Dermis blood vessel endothelial cell (primary cell): ENCODE measurements around the gene FAM20C. TPM values are rescaled to one million over a fixed set of nuclear protein-coding genes. Genes with fewer than 3 reads are reported as not detected.

Experiments
- DNase-seq: peaks from one replicate; pipeline ENCODE4 v3.0.0; 2010
- total RNA-seq: library from RNA; depleted of rRNA; stranded (reverse); fragments of >200 nt; gene quantifications from 2 replicates; pipeline ENCODE4 v1.2.3, GENCODE V29; 2014

The FAM20C gene
- total RNA-seq, 1 donor from 2014 or later: 4.6 TPM

DNA sequence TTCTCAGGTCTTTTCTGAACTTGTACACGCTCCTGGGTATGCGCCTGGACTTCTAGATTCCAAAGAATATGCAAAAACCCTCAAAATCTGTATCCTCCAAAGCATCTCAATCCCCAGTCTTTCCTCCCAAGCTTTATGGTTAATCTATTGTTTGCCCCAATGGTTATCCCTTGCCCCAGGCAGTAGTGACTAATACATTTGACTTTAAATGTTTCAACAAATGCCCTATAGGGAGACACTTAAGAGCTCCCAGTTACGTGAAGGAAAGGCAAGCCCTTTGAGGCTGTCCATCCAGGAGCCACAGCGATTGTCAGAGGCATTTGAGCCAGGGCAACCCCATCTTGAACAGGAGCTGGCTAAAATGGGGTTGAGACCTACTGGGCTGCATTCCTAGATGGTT lies 84.9 kb downstream of the FAM20C start:
- no peak for DNase-seq

DNA sequence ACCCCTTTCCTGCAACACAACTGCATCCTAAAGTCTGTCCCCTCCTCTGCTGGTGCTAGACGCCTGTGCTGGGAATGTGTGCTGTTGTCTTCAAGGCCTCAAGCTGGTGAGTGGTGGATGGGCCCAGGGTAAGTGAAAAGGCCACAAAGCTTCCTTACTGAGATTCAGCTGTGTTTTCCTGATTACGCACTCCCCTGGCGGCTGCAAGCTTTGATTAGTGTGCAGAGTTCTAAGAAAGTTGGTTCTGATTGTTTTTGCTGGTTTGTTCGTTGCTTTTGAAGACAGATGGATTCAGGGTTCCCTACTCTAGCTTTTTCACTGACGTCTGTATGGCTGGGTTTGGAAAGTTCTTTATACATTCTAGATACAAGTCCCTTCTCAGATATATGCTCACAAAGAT lies 85.7 kb downstream of the FAM20C start:
- DNase-seq: no peak

DNA sequence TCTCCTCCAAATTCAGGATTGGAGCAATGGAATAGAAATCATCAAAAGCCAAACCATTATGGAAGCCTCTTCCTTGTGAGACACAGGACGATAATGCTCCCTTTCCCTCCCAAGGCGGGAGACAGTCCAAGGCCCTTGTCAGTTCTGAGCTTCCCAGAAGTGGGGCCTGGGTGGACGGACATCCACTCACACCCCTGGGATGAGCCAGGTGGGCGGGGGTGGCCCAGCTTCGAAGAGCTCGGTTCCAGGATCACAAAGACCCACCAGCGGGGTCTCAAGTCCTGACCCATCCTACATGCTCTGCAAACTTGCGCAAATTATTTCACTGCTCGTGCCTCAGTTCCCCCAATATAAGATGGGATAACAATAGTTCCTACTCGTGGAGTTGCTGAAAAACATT lies 87.5 kb downstream of the FAM20C start:
- DNase-seq: no peak

DNA sequence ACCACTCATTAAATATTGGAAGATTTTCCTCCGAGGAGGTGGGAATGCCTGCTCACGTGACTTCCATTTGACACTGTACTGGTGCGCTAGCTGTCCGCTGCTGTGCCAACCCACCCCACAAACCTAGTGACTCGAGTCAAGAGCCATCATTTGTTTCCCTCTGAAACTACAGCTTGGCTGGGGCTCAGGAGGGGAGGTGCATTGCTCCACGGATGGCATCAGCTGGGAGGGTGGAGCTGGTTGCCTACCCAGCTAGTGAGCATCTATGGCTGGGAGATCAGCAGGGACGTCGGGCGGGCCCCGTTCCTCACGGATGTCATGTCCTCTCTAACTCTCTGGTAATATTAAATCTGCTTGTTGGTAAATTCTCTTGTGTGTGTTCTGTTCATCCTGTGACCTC lies 88.1 kb downstream of the FAM20C start:
- no peak for DNase-seq

DNA sequence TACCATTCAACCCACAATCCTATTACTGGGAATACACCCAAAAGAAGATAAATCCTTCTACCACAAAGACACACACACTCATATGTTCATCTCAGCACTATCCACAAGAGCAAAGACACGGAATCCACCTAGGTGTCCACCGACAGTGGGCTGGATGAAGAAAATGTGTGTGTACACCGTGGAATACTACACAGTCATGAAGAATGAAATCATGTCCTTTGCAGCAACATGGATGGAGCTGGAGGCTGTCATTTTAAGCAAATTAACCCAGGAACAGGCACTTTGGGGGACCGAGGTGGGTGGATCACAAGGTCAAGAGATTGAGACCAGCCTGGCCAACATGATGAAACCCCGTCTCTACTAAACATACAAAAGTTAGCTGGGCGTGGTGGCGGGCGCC lies 89.3 kb downstream of the FAM20C start:
- no peak for DNase-seq

DNA sequence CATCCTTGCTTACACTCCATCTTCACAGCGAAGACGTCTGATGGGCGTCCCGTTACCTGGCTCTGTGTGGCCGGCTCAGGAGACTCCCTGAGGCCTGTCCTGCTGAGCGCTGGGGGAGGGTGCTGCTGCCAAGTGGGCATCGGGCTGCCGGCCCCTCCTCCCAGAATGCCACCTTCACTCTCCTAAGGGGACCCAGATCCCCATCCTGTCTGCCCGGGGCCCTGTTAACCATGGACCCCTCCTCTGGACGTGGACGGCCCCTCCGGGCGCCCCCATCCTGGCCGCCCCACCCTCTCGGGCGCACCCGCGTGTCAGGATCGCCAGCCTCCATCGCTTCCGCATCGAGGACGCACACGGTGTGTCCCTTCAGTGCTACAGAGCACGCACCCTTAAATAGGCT lies 90.2 kb downstream of the FAM20C start:
- no peak for DNase-seq

DNA sequence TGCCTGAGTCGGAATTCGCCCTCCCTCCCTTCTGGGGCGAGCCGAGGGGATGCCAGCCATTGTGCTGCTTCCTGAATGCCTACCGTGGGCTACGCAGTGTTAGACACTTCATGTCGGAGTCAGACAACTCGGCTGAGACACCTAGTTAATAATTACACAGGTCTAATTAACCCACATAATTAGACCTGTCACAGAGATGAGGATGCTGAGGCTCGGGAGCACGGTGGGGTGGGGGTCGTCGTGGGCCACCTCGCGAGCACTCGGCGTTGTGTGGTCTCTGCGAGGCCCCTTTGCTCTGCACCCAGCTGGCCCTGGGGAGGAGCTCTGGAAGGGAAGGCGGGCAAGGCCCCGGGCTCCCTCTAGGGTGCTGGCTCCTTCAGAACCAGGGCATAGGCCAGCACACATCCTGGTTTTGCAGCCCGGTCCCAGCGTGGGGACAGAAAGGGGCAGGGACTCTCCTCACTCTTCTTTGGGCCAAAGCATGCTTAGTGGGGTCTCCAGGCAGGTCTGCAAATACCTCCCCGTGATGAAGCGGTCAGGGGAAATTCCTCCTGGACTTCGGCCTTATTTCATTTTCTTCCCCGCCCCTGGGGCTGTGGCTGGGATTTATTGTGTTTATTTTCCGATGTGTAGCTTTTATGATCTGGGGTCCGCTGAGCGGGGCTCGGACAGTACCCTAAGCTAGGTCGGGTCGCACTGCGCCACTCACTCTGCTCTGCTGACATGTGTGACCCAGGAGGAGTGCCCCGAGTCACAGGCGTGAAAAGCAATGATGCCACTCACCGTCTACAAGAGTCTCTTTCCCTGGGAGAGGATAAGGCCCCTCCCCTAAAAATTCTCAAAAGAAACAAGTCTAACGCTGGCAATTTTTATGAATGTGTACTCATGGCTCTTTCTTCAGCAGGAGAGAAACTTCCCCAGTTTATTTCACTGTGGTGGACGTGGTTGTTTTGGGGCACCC lies 92.7 kb downstream of the FAM20C start:
- no peak for DNase-seq

DNA sequence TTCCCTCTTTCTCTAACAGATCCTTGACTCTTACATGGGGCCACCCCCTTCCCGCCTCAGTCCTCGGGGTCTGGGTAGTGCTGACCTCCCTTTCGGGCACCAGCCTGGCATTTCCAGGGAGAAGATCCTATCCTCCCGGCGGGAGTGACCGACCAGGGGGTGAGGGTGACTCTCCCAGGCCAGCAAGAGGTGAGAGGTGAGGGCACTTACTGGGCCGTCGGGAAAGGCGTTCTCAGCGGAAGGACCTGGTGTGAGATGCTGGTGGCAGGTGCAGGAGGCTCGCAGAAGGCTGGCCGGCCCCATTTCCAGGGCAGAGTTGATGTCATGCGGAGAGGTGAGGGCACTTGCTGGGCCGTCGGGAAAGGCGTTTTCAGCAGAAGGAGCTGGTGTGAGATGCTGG lies 93.4 kb downstream of the FAM20C start:
- DNase-seq: no peak

DNA sequence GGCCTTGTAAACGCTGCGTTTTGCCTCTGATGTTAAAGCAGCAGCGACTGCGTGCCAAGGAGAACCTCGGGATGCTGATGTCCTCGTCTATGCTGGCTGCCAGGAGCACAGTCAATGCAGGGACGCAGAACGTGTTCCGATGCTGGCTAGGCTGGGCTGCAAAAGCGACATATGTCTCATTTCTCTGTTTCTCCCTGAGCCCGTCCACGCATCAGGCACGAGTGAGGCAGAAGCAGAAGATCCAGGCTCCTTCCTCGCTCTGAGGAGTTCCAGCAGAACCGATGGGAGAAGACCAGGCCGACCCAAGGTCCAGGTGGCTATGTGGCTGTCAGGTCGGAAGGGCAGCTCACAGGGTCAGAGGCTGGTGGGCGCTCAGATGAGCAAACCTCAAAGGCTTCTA lies 93.9 kb downstream of the FAM20C start:
- DNase-seq: no peak

DNA sequence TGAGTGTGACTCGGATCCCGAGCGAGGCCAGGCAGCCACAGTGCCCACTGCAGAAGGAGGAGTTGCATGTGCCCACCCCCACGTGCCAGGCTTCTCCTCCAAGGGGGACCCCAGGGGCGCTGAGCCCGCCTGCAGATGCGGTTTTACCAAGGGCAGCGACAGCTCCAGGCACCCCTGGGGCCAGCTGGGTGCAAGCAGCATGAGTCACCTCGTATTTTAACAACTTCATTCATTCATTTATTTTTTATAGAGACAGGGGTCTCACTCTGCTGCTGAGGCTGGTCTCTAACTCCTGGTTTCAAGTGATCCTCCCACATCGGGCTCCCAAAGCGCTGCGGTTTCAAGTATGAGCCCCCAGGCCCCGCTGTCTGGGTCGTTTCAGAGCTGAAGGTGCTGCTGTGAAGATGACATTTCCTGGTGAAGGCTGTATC lies 96.3 kb downstream of the FAM20C start:
- DNase-seq: no peak

DNA sequence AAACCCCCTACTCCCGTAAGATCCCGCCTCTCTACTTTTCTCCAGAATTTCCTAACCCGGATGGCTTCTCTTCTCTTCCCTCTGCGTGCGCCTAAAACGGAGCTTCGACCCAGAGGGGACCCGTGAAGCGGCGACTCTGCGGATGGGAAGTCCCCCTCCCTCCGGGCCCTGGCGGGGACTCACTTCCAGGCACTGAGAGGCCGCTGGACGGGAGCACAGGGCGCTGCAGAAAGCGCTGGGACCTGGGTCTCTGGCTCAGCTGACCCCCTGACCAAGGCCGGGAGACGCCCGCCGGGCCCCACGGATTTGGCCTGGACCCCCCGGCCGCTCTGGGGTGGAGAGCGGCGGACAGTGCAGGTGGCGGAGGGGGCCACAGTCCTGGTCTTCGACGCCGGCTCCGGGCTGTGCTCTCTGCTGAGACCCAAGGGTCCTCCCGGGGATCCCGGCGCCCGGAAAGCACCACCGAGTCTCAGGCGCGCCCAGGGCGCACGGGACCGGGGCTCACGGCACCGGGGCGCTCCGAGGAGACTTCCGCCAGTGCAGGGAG lies 96.9 kb downstream of the FAM20C start:
- no peak for DNase-seq

DNA sequence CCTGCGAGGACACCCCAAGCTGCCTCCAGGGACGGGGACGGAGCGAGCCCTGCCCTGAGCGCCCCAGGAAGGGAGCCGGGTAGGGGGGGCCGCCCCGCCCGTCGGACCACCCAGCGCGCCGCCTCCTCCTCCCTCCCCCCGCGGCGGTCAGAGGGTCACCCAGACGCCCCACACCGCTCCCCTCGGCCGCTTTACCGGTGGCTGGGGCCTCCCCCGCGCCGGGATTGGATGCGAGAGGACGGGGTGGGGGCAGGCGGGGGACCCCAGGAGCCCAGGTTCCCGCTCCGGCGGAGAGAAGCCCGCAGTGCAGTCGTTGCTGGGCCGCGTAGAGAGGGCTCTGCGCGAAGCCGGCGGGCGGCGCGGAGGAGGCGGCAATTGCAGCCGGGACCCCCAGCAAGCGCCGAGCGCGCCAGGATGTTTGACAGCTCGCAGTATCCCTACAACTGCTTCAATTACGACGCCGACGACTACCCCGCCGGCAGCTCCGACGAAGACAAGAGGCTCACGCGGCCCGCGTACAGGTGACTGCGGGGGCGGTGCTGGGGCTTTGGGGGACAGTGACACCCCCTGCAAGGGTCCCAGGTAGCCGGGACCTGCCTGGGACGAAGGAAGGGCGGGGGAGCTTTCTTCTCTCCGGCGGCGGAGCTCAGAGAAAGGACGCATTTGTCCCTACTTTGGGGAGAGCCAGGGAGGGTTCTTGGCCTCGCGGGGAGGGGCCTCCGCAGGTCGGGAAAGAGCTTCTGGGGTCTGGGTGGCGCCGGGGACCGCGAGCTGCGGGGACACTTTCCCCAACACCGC lies 97.6 kb downstream of the FAM20C start, which contains the start of gene FOXL3:
TSS of gene FOXL3 (plus strand) at position 415 of the 798 bp plus-strand sequence. CDS start at position 415, 0 bp downstream.
- DNase-seq: no peak

DNA sequence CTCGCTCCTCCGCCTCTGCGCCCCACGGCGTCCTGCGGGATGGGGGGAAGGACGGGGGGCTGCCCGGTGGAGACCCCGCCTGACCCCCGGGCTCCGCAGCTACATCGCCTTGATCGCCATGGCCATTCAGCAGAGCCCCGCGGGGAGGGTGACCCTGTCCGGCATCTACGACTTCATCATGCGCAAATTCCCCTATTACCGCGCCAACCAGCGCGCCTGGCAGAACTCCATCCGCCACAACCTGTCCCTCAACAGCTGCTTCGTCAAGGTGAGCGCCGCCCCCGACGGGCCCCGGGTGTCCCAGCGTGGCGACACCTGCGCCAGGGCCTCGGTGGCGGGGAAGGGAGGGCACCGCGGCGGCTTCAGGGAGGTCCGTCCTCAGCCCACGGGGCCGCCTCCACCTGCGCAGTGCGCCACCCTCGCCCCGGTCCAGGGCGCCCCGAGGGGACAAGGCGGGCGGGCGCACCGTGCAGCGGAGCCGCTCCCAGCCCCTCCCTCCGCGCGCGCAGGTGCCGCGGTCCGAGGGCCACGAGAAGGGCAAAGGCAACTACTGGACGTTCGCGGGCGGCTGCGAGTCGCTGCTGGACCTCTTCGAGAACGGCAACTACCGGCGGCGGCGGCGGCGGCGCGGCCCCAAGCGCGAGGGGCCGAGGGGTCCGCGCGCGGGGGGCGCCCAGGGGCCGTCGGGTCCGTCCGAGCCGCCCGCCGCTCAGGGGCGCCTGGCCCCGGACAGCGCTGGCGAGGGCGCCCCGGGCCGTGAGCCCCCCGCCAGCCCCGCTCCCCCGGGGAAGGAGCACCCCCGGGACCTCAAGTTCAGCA lies 98.4 kb downstream of the FAM20C start:
- no peak for DNase-seq

DNA sequence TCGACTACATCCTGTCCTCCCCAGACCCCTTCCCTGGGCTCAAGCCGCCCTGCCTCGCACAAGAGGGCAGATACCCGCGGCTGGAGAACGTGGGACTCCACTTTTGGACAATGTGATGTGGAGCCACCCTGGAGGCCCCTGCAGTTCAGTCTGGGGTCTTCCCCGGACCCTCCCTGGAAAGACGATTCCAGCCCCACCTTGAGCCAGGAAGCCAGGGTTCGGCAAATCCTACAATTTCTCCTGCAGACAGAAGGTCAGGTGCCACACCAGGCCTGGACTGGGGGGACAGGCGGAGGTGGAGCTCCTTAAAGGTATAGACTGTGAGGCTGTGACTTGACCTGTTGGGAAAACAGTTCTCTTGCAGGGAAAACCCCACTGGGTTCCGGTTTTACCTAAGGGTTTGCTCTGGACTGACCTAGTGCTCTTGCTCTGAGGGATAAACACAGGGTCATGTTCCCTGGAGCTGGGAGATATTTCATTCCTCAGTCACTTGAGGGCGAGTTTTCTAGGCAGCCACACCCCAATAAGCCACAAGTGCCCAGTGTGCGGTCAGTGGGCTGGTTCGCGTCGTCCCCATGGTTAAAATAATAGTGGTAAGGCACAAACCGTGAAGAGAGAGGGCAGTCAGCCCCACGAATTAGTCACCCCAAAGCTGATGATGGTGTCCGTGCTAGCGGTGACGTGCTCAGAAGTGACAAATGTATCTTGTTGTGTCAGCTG lies 99.2 kb downstream of the FAM20C start:
- no peak for DNase-seq

DNA sequence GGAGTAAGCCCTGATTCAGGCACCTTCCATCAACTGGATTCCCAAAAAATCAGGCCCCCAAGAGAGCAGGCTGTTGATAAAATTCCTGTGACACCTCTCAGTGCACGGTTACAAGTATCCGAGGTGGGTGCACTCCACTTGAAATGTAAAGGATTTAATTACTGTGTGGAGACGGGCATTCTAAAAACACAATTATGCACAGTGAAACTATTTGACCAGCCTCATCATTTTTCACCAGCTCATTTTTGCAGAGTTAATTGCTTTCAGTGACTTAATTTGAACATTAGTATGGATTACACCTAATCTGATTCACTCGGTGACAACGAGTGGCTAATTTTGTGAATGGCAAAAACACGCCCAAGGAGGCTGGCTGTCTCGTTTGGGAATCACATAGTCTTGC lies 99.9 kb downstream of the FAM20C start:
- DNase-seq: no peak

DNA sequence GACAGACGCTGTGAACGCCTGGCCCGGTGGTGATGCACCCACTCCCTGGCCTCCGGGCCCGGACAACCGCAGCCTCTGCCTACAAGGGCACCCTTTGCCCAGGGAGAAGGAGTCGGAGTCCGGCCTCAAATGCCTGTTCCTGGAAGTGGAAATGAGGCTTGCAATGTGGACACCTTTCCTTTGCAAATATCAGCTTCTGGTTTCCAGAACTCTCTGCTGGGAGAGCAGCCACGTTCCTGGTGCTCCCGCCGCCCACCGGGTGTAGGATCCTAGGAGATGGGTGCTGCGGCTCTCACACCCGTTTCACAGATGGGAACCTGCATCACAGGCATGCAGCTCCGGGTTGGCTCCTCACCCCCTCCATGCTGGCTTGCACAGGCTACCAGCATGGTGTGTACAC lies 100.5 kb downstream of the FAM20C start:
- no peak for DNase-seq

DNA sequence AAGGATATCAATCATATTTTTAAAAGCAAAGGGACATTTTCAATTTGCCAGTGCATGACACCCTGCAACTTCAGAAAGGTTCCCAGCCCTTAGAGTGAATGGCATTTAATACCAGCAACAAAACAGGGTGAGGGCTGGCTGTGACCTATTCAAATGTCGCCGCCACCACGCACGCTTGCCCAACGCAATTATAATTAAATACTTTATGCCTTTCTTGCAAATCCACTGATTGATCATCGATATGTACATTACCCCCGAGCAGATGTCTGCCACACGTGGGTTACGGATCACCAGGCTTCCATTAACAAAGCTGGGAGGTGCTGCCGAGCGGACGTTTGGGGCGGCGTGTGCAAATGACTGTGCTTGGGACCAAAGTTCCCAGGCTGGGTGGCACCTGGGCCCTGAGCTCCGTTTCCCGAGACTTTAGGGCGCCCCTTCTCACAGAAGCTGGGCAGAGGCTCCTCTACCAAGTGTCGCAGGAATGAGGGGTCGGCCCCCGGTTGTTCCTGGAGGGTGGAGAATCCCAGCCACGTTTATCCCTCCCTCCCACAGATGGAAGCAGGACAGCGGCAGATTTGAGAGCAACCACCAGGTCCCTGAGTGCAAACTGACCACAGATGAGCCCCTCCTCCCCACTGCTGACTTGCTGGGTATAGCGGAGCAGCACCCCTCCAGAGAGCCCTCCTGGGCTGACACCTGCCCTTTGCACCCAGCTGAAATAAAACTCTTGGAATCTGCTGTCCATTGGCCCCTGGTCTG lies 101.5 kb downstream of the FAM20C start:
- no peak for DNase-seq

DNA sequence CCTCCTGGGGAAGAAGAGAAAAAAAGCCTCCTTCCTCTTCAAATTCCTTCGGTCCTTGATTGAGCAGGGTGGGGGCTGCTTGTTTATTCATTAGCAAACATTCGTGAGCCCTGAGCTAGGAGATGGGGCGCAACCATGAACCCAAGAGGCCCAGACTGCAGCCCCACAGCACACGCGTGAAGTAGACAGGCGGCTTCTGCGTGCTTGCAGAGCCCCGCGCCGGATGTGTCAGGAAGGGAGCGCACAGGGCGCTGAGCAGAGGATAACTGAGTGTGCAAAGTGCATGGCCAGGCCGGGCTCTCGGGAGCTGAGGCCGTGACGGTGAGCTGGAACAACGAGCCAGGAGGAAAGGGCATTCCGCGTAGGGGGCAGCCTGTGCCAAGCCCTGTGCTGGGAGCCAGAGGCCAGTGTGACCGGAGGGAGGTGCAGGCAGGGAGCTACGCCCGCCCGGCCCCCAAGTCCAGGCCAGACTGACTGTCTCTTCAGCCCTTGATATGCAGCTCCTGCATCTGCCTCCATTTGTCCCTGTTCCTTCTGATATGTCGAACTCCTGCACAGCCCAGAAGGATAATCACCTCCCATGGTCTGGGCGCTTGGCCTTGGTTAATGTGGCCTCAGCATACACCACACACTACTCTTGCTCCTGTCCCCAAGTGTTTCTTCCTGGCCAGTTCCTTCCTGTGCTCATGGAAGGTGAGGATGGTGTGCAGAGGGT lies 102.2 kb downstream of the FAM20C start:
- no peak for DNase-seq

DNA sequence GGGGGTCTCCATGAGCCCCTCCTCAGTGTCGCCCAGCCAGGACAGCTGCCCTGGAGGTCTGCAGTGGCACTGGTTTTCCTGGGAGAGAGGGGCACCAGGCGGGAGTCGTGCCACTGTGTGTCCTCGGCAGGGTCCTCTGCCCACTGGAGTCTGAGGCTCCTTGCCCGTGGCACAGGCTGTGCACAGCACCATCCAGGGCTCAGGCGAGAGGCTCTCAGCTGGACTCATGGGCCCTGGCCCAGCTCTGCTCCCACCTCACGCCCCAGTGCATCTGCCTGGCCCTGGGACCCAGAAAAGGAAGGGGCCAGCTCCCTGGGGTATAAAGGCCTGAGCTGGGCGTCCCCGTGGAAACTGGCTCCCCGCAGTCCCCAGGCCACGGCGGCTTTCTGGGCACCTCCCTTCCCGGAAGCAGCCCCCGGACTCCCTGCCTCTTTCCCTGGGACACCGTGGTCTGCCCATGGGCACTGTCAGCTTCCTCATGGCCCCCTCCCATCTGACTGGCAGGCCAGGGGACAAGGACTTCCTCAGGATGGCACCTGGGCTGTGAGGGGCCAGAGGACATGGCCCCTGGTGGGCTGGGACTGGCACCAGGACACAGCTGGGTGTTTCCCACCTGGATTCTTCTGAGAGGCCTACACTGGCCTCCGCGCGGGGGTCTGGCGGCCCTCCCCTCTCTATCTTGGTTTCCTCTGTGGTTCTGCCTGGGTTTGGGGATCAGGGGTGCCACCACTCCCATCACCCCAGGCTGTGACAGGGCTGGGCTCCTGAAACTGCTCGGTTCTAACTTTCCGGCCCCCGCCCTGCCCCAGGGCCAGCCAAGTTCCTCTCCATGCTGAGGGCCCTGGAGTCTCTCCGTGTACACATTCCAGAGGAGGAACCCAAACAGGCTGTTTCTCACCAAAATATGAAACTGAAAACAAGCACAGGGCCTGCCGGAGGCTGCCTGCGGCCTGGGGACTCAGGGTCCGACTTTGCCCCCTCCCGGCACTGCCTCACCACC lies 103.1 kb downstream of the FAM20C start:
- DNase-seq: no peak
